H9 (cell line): ENCODE data around the gene PAGR1. TPM values are rescaled to one million over a fixed set of nuclear protein-coding genes. Genes with fewer than 3 reads are reported as not detected.

Experiments used
- DNase-seq: peaks from one replicate; pipeline ENCODE4 v3.0.0-alpha.2; 2017
- H2AFZ ChIP-seq: one replicate; pipeline ENCODE4 v1.6.1; 2013; ENCODE audit warnings: mild to moderate bottlenecking, low read length, control low read depth, moderate library complexity
- H2AK5ac ChIP-seq: 2 replicates; pipeline ENCODE4 v1.6.1; 2013; ENCODE audit warnings: low read length, control low read depth, mixed read lengths; ENCODE audit not compliant: insufficient read length
- H2BK120ac ChIP-seq: one replicate; pipeline ENCODE4 v1.6.1; 2013; ENCODE audit warnings: low read depth, mild to moderate bottlenecking, low read length, control low read depth, inconsistent platforms; ENCODE audit not compliant: poor library complexity, severe bottlenecking
- H2BK12ac ChIP-seq: 2 replicates; pipeline ENCODE4 v1.6.1; 2013; ENCODE audit warnings: low read length, control low read depth, mixed read lengths, low read depth; ENCODE audit not compliant: insufficient read length
- H2BK15ac ChIP-seq: 2 replicates; pipeline ENCODE4 v1.6.1; 2013; ENCODE audit warnings: low read depth, low read length, control low read depth
- H2BK20ac ChIP-seq: one replicate; pipeline ENCODE4 v1.6.1; 2013; ENCODE audit warnings: low read depth, mild to moderate bottlenecking, low read length, control low read depth, inconsistent platforms; ENCODE audit not compliant: poor library complexity, severe bottlenecking
- H2BK5ac ChIP-seq: 2 replicates; pipeline ENCODE4 v1.6.1; 2013; ENCODE audit warnings: low read length, control low read depth, mixed read lengths; ENCODE audit not compliant: insufficient read length
- H3K14ac ChIP-seq: 2 replicates; pipeline ENCODE4 v1.6.1; 2013; ENCODE audit warnings: low read length, control low read depth; ENCODE audit not compliant: insufficient read depth
- H3K18ac ChIP-seq: 2 replicates; pipeline ENCODE4 v1.6.1; 2013; ENCODE audit warnings: low read depth, mild to moderate bottlenecking, mixed read lengths, low read length, control low read depth; ENCODE audit not compliant: insufficient read length
- H3K23ac ChIP-seq: 2 replicates; pipeline ENCODE4 v1.6.1; 2013; ENCODE audit warnings: low read length, control low read depth, mixed read lengths, low read depth; ENCODE audit not compliant: insufficient read length
- H3K23me2 ChIP-seq: 2 replicates; pipeline ENCODE4 v1.6.1; 2013; ENCODE audit warnings: low read depth, mild to moderate bottlenecking, mixed read lengths, low read length, control low read depth; ENCODE audit not compliant: insufficient read length, poor library complexity, severe bottlenecking
- H3K27ac ChIP-seq: 2 replicates; pipeline ENCODE4 v1.5.1; 2013; ENCODE audit warnings: low read length, control low read depth, mixed read lengths, low read depth; ENCODE audit not compliant: insufficient read length
- H3K27me3 ChIP-seq: 2 replicates; pipeline ENCODE4 v1.6.1; 2013; ENCODE audit warnings: low read length, control low read depth, inconsistent platforms; ENCODE audit not compliant: insufficient read depth
- H3K4ac ChIP-seq: 2 replicates; pipeline ENCODE4 v1.6.1; 2013; ENCODE audit warnings: low read depth, mild to moderate bottlenecking, control low read depth, inconsistent platforms, low read length, moderate library complexity
- H3K4me1 ChIP-seq: 2 replicates; pipeline ENCODE4 v1.6.1; 2013; ENCODE audit warnings: low read length, control low read depth, inconsistent platforms; ENCODE audit not compliant: insufficient read depth
- H3K4me2 ChIP-seq: 2 replicates; pipeline ENCODE4 v1.6.1; 2013; ENCODE audit warnings: low read length, control low read depth, mixed read lengths; ENCODE audit not compliant: insufficient read length, insufficient read depth
- H3K56ac ChIP-seq: 2 replicates; pipeline ENCODE4 v1.6.1; 2013; ENCODE audit warnings: low read depth, mild to moderate bottlenecking, mixed read lengths, low read length, control low read depth; ENCODE audit not compliant: insufficient read length
- H3K79me1 ChIP-seq: 2 replicates; pipeline ENCODE4 v1.6.1; 2013; ENCODE audit warnings: low read depth, mild to moderate bottlenecking, moderate library complexity, low read length, control low read depth, inconsistent platforms; ENCODE audit not compliant: insufficient read depth, poor library complexity, severe bottlenecking
- H3K79me2 ChIP-seq: 2 replicates; pipeline ENCODE4 v1.6.1; 2013; ENCODE audit warnings: low read length, control low read depth, inconsistent platforms; ENCODE audit not compliant: insufficient read depth
- H3K9ac ChIP-seq: 2 replicates; pipeline ENCODE4 v1.6.1; 2013; ENCODE audit warnings: low read length, control low read depth, mixed read lengths; ENCODE audit not compliant: insufficient read length; ENCODE audit errors: extremely low read depth
- H3K9me3 ChIP-seq: one replicate; pipeline ENCODE4 v1.6.1; 2013; ENCODE audit warnings: low read depth, low read length, inconsistent platforms; ENCODE audit not compliant: control insufficient read depth
- H3T11ph ChIP-seq: one replicate; pipeline ENCODE4 v1.6.1; 2013; ENCODE audit warnings: mild to moderate bottlenecking, low read length, control low read depth, inconsistent platforms
- H4K20me1 ChIP-seq: one replicate; pipeline ENCODE4 v1.6.1; 2013; ENCODE audit not compliant: control insufficient read depth, insufficient read length, insufficient read depth
- H4K5ac ChIP-seq: 2 replicates; pipeline ENCODE4 v1.6.1; 2013; ENCODE audit warnings: low read depth, mild to moderate bottlenecking, mixed read lengths, low read length, control low read depth; ENCODE audit not compliant: insufficient read length
- H4K8ac ChIP-seq: replicated peaks from 2 replicates; pipeline ENCODE4 v1.6.1; 2013; ENCODE audit warnings: low read length, control low read depth, mixed read lengths, low read depth; ENCODE audit not compliant: insufficient read length
- H4K91ac ChIP-seq: 2 replicates; pipeline ENCODE4 v1.6.1; 2013; ENCODE audit warnings: low read depth, mild to moderate bottlenecking, moderate library complexity, mixed read lengths, low read length, control low read depth; ENCODE audit not compliant: insufficient read length
- H3K27ac Mint-ChIP-seq, 3 experiments: 2 replicates in 2 of 3; 3 replicates in 1 of 3; pipeline ENCODE4 v1.8.0; 2020 to 2021; ENCODE audit warnings: mixed read lengths in 3 of 3, mild to moderate bottlenecking in 1 of 3, moderate library complexity in 1 of 3
- H3K27me3 Mint-ChIP-seq: 2 replicates; pipeline ENCODE4 v1.8.0; 2021; ENCODE audit warnings: low read depth, mild to moderate bottlenecking, moderate library complexity, mixed read lengths
- H3K36me3 Mint-ChIP-seq, 3 experiments: 2 replicates in 2 of 3; 3 replicates in 1 of 3; pipeline ENCODE4 v1.8.0; 2020 to 2021; ENCODE audit warnings: low read depth in 3 of 3, mixed read lengths in 3 of 3; ENCODE audit not compliant: insufficient read depth in 1 of 3
- H3K4me1 Mint-ChIP-seq, 2 experiments: 2 replicates each; pipeline ENCODE4 v1.8.0; 2020; ENCODE audit warnings: mixed read lengths in 2 of 2
- H3K4me3 Mint-ChIP-seq, 2 experiments: 2 replicates in 1 of 2; 3 replicates in 1 of 2; pipeline ENCODE4 v1.8.0; 2020 to 2021; ENCODE audit warnings: mild to moderate bottlenecking in 2 of 2, mixed read lengths in 2 of 2, moderate library complexity in 1 of 2
- H3K9me3 Mint-ChIP-seq, 2 experiments: 2 replicates in 1 of 2; 3 replicates in 1 of 2; pipeline ENCODE4 v1.8.0; 2020; ENCODE audit warnings: mild to moderate bottlenecking in 2 of 2, mixed read lengths in 2 of 2, moderate library complexity in 1 of 2
- CTCF ChIP-seq: fragments of 200-600 bp; sonication (generic); conservative IDR thresholded peaks from 3 replicates; pipeline ENCODE4 v1.8.0; 2021; ENCODE audit warnings: antibody characterized with exemption, mild to moderate bottlenecking
- WGBS: extraction: QIAGEN DNeasy Blood & Tissue Kit; methylation state at CpG from one replicate; pipeline ENCODE4 v1.1.7; 2013; ENCODE audit warnings: missing lambda C conversion rate, low lambda C conversion rate, mixed read lengths; ENCODE audit not compliant: insufficient read length; ENCODE audit errors: extremely low coverage; 5-methylcytosine and 5-hydroxymethylcytosine counted together
- total RNA-seq: library from RNA; stranded (reverse); gene quantifications from 2 replicates; pipeline ENCODE4 v1.2.1, GENCODE V29; 2021

The PAGR1 gene
- total RNA-seq, 1 experiment from 2014 or later: 65.3 TPM

- H3K27me3 Mint-ChIP-seq: no peaks in the 10 kb centered on the region
- Histone ChIP-seq H3K9me3 (no peaks in the 10 kb centered on the region), H3T11ph (no peak overlapping the region), H2BK120ac (no peak overlapping the region), H3K4me1 (no peaks in the 10 kb centered on the region; the same call in 1 of the 2 replicates), H4K91ac (no peak overlapping the region), H2AFZ (no peak overlapping the region), H2AK5ac (no peak overlapping the region), H4K8ac (no peak overlapping the region), H2BK20ac (no peak overlapping the region), H3K23ac (no peak overlapping the region), H3K27ac (no peak overlapping the region), H4K20me1 (no peaks in the 10 kb centered on the region), H2BK12ac (no peak overlapping the region), H2BK15ac (no peak overlapping the region), H3K27me3 (no peaks in the 10 kb centered on the region), H3K4ac (no peak overlapping the region), H3K79me1 (peaks cover 4% of the 10 kb centered on the region), H3K56ac (no peak overlapping the region), H2BK5ac (no peak overlapping the region), H3K4me2 (no peak overlapping the region), H3K23me2 (peaks cover 3% of the 10 kb centered on the region), H3K18ac (no peak overlapping the region), H4K5ac (no peak overlapping the region), H3K79me2 (no peaks in the 10 kb centered on the region), H3K14ac (no peak overlapping the region), H3K9ac (no peak overlapping the region)
- no peak overlapping the region; a peak in 1 of 7 replicates for H3K27ac Mint-ChIP-seq
- H3K36me3 Mint-ChIP-seq: peaks cover 14 to 33% (median 31%) of the 10 kb centered on the region in 3 experiments; a peak in 6 of 7 replicates
- no peaks in the 10 kb centered on the region for H3K9me3 Mint-ChIP-seq
- TF ChIP-seq CTCF: no peak
- H3K4me1 Mint-ChIP-seq: peaks cover 5 to 9% of the 10 kb centered on the region in 2 experiments
- no peak for DNase-seq
- WGBS: no CpG with 5 or more reads among the region's 7 CpGs
- no peak overlapping the region for H3K4me3 Mint-ChIP-seq
Measured at GRCh38 chr16:29857133-29857760, 41.3 kb downstream of the PAGR1 start.
